Measurements from ENCODE around the gene ZMYND8. TPM values are rescaled to one million over a fixed set of nuclear protein-coding genes. Genes with fewer than 3 reads are reported as not detected.

The ZMYND8 gene
- total RNA-seq, 1 experiment from 2014 or later: 29.0 TPM

GRCh38 chr20:47332381-47333206 is 23.9 kb downstream of the ZMYND8 start:
- Histone ChIP-seq H3K4me3 (replicated peaks in 1 of 2; ENCODE audit: low read depth in 1 of 2, low read length in 2 of 2) (peak overlapping the region in 1 of 2 experiments; percentile 30; a peak in 2 of 4 replicates), H2AFZ (ENCODE audit: low read depth, low read length, poor library complexity, severe bottlenecking) (no peak overlapping the region), H3K79me2 (ENCODE audit: insufficient read depth, low read length) (peaks cover 74% of the 10 kb centered on the region), H3K27me3 (ENCODE audit: insufficient read depth, low read length) (no peaks in the 10 kb centered on the region), H3K4me2 (ENCODE audit: low read length) (peak overlapping the region; percentile 73), H3K9me2 (ENCODE audit: insufficient read depth) (no peaks in the 10 kb centered on the region), H3K9ac (ENCODE audit: low read length) (peak overlapping the region; percentile 57), H4K20me1 (ENCODE audit: insufficient read depth) (no peaks in the 10 kb centered on the region), H3K4me1 (ENCODE audit: control insufficient read depth in 1 of 2, insufficient read depth in 2 of 2, low read length in 2 of 2) (peaks cover 89 to 94% of the 10 kb centered on the region in 2 experiments), H3K27ac (ENCODE audit: low read depth, low read length) (peak overlapping the region; percentile 70), H3K9me3 (ENCODE audit: control insufficient read depth in 1 of 2, insufficient read depth in 1 of 2, low read depth in 1 of 2, low read length in 2 of 2) (no peaks in the 10 kb centered on the region), H3K36me3 (ENCODE audit: control insufficient read depth in 1 of 2, insufficient read depth in 2 of 2, low read length in 2 of 2) (no peaks in the 10 kb centered on the region)
- BruUV-seq (replicated peaks): no TSS peak
- ChIA-PET POLR2A (interaction anchor here (0.9 to 3.7 kb wide), 3 partner anchors 15 to 58 kb away, joined by 3 to 17 read pairs (median 3); partner anchors contain the start of gene ZMYND8), CTCF (no interaction called here), RAD21 (ENCODE audit: low non-redundant PET in 1 of 2, low total read pairs in 2 of 2, uncharacterized antibody in 2 of 2, unreplicated experiment in 2 of 2) (no interaction called here)
- no peak for DNase-seq (ENCODE audit: low read depth, low spot score)
- TF ChIP-seq MAX (IDR thresholded peaks at IDR 0.05) (no peak), CTCF (IDR thresholded peaks at IDR 0.05 in 2 of 3, conservative IDR thresholded peaks at IDR 0.05 in 1 of 3; ENCODE audit: borderline replicate concordance in 1 of 3, insufficient read depth in 1 of 3, low read depth in 2 of 3, low read length in 2 of 3) (no peak), EZH2phosphoT487 (IDR thresholded peaks at IDR 0.05; ENCODE audit: borderline replicate concordance) (no peak), EGR1 (IDR thresholded peaks at IDR 0.05; ENCODE audit: low read depth) (no peak), POLR2A (IDR thresholded peaks at IDR 0.05; ENCODE audit: borderline replicate concordance, extremely low read depth, insufficient read depth, insufficient read length) (no peak), ZFX (IDR thresholded peaks at IDR 0.05) (no peak), ZNF274 (IDR thresholded peaks at IDR 0.05; ENCODE audit: low read depth, low read length) (no peak)
- ATAC-seq: no peak
- intact Hi-C loops (cut with micrococcal nuclease): no loop called here

Measured in HCT116 (cell line).